Neural progenitor cell (in vitro differentiated cells): ENCODE data around the gene HERC5.

Experiments
- EZH2 ChIP-seq: fragments of 200-600 bp; sonication (generic); IDR thresholded peaks from 2 replicates; pipeline ENCODE4 v1.6.1; 2017; ENCODE audit warnings: antibody characterized with exemption, mild to moderate bottlenecking, moderate library complexity
- EZH2phosphoT487 ChIP-seq: fragments of 200-600 bp; sonication (generic); IDR thresholded peaks from 2 replicates; pipeline ENCODE4 v1.6.1; 2017; ENCODE audit warnings: antibody characterized with exemption

- no peak for TF ChIP-seq EZH2
- TF ChIP-seq EZH2phosphoT487: no peak
Observed at GRCh38 chr4:88440146-88440545, 16.8 kb upstream of the HERC5 start.
